ENCODE measurements around the gene CCDC12. TPM values are rescaled to one million over a fixed set of nuclear protein-coding genes. Genes with fewer than 3 reads are reported as not detected.
A peak's percentile ranks its signal among the peaks of the same experiment; 100 is the strongest.
"Not testable (repeated sequence)": the region's sequence is repeated elsewhere in the genome, so short reads cannot be mapped to it uniquely, and the experiment has no call there.

The CCDC12 gene
- total RNA-seq, 1 donor from 2014 or later, result 17.5 TPM

- DNase-seq, result no peak
These were observed 54.1 kb downstream of the CCDC12 start for GRCh38 chr3:46922426-46922825.

GRCh38 chr3:46921871-46922271, 54.7 kb downstream of the CCDC12 start:
- DNase-seq, result no peak

- DNase-seq, result no peak
These were observed 55.5 kb downstream of the CCDC12 start for GRCh38 chr3:46921041-46921440.

DNA sequence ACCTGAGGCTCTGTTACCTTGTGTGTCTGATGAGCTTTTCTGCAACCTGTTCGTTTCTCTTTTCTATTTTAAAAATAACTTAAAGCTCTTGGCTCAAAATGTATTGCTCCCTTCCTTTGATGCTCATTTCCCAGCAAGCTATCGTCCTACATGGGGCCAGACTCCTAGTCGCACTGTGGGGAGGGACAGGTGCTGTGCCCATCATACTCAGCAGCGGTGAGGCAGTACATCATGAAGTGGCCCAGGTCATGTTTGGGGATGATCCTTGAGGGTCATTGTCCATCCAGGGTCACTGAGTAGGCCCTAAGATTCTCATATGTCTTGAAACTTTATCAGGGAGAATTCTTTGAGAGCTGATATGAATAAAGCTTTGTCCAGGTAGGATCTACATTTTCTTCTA, 57.9 kb downstream of the CCDC12 start:
- DNase-seq, result no peak

GRCh38 chr3:46918202-46918601, 58.3 kb downstream of the CCDC12 start:
- no peak for DNase-seq

- no peak for DNase-seq
These were observed 59.3 kb downstream of the CCDC12 start for GRCh38 chr3:46917257-46917656.

GRCh38 chr3:46916799-46917198, 59.7 kb downstream of the CCDC12 start:
- DNase-seq, result no peak

- no peak for DNase-seq
These were observed 60.3 kb downstream of the CCDC12 start for GRCh38 chr3:46916278-46916677.

DNA sequence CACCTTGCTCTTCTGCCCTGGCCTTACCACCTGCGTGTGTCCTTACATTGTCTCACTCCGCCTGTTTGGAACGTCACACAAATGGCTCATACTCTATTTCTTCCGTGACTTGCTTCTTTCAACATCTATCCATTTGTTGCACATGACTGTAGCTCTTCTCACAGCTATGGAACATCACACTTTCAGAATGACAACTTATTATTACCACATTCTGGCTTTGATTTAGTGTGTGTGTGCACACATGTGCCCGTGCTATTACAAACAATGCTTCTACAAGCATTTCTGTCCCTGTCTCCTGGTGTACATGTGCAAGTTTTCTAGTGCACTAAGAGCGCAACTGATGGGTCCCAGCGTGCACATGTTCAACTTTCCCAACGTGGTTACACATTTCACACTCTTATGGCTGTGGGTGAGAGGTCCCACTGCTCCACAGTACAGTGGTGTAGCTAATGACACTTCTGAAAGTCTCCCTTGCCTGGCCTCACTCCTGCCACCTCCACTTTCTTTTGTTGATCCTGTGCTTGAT, 61.2 kb downstream of the CCDC12 start:
- no peak for DNase-seq

DNA sequence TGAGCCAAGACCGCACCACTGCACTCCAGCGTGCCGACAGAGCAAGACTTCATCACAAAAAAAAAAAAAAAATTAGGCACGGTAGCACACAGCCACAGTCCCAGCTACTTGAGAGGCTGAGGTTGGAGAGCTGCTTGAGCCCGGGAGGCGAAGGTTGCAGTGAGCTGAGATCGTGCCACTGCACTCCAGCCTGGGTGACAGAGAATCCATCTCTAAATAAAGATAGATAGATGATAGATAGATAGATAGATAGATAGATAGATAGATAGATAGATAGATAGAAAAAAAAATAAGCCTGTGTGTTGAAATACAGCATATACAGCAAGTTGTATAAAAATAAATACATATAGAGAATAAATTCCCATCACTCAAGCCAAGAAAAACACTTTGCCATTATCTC, 61.7 kb downstream of the CCDC12 start:
- no peak for DNase-seq

GRCh38 chr3:46913644-46914043, 62.9 kb downstream of the CCDC12 start:
- no peak for DNase-seq

DNA sequence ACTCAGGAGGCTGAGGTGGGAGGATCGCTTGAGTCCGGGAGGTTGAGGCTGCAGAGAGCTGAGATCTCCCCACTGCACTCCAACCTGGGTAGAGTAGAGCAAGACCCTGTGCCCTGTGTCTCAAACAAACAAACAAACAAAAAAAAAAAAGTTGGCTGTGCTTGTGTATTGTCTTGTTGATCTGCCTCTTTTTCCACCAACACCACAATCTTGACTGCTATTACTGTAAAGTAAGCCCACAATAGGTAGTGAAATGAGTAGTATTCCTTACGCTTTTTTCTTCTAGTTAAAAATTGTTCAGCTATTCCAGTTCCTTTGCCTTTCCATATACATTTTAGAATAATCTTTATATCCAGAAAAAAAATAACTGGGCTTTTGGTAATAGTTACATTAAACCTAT, 63.6 kb downstream of the CCDC12 start:
- no peak for DNase-seq

- DNase-seq, result not testable (repeated sequence)
These were observed 65.6 kb downstream of the CCDC12 start for GRCh38 chr3:46910914-46911313.

- DNase-seq, result no peak
These were observed 66.3 kb downstream of the CCDC12 start for GRCh38 chr3:46910166-46910760.

GRCh38 chr3:46909535-46910161, 66.9 kb downstream of the CCDC12 start:
- peak; percentile 78 for DNase-seq

GRCh38 chr3:46908986-46909534, 67.5 kb downstream of the CCDC12 start:
- no peak for DNase-seq

DNA sequence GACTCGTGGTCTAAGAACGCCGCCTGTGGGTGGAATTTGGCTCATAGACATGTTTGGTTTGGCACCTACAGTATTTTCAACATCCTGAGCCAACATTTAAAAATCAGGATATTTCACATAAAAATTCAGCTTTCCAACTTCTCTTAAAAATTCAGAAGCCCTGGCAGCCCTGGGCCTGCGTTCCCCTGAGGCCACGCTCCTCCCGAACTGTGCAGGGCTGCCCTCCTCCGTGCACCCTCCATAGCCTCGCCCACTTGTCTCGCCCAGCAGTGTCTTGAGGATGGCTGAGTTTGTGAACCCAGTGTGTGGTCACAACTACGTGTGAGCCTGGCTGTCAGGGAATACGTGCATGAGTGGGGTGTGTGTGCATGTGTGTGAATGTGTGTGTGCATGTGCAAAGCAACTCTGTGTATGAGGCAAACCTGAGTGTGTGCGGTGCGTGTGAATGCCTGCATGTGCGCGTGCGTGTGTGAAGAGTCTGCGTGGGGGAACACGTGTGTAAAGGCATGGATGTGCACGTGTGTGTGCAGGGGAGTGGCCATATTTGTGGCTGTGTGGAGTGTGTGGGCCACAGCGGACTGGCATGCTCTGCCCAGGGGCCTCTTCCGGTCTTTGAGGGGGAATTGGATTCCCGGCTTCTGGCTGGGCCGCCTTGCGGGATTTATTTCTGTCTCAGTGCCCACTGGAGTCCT, 68.1 kb downstream of the CCDC12 start:
- no peak for DNase-seq

DNA sequence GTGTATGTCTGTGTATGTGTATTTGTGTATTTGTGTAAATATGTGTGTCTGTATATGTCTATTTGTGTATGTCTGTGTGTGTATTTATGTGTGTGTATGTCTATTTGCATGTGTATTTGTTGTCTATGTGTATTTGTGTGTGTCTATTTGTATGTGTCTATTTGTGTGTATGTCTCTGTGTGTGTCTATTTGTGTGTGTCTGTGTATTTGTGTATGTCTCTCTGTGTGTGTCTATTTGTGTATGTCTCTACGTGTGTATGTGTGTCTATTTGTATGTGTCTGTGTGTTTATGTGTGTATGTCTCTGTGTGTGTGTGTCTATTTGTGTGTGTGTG, 68.6 kb downstream of the CCDC12 start:
- no peak for DNase-seq

GRCh38 chr3:46907271-46907670, 69.3 kb downstream of the CCDC12 start:
- DNase-seq, result no peak

- DNase-seq, result no peak
These were observed 70.0 kb downstream of the CCDC12 start for GRCh38 chr3:46906471-46907058.

- no peak for DNase-seq
These were observed 70.7 kb downstream of the CCDC12 start for GRCh38 chr3:46905661-46906451.

- no peak for DNase-seq
These were observed 71.4 kb downstream of the CCDC12 start for GRCh38 chr3:46905213-46905560.
